GM19438 (cell line): ENCODE measurements around the gene OR5V1.
"Not testable (repeated sequence)": the region's sequence is repeated elsewhere in the genome, so short reads cannot be mapped to it uniquely, and the experiment has no call there.

Experiments
- ATAC-seq: cut with Tn5 transposase; IDR thresholded peaks from one replicate; pipeline ENCODE4 v1.9.1; 2021; ENCODE audit warnings: low read depth; ENCODE audit not compliant: unreplicated experiment

OR5V1 gene

GRCh38 chr6:29368765-29369164 is at the start of gene OR5V1:
OR5V1 (minus strand) TSS chr6:29368865; CDS start chr6:29356195, 12,670 bp downstream.
- no peak for ATAC-seq

GRCh38 chr6:29414588-29414987 is 45.9 kb upstream of the OR5V1 start, which contains the start of gene OR12D1:
OR12D1 (plus strand) TSS chr6:29414928.
- no peak for ATAC-seq

- no peak for ATAC-seq
These were observed 35.1 kb upstream of the OR5V1 start for GRCh38 chr6:29403801-29404200.

GRCh38 chr6:29399525-29399924 is 30.9 kb upstream of the OR5V1 start:
- ATAC-seq: no peak

- ATAC-seq: no peak
These were observed 26.7 kb upstream of the OR5V1 start, which contains the start of gene OR12D2 for GRCh38 chr6:29395331-29395730. OR12D2 (plus strand) TSS chr6:29395631; CDS start chr6:29396700, 1,069 bp downstream.

GRCh38 chr6:29388533-29388932 is 19.9 kb upstream of the OR5V1 start:
- no peak for ATAC-seq

GRCh38 chr6:29376003-29376402 is 7.3 kb upstream of the OR5V1 start:
- no peak for ATAC-seq

- no peak for ATAC-seq
These were observed 6.5 kb upstream of the OR5V1 start, which contains the start of gene OR12D3 for GRCh38 chr6:29375191-29375590. OR12D3 (minus strand) TSS chr6:29375291; CDS start chr6:29375287, 4 bp downstream.

- no peak for ATAC-seq
These were observed 13.1 kb downstream of the OR5V1 start for GRCh38 chr6:29355603-29356002.

GRCh38 chr6:29354980-29355379 is 13.7 kb downstream of the OR5V1 start:
- no peak for ATAC-seq

- not testable (repeated sequence) for ATAC-seq
These were observed 19.3 kb downstream of the OR5V1 start for GRCh38 chr6:29349348-29349747.

- ATAC-seq: no peak
These were observed 23.3 kb downstream of the OR5V1 start for GRCh38 chr6:29345380-29345779.

GRCh38 chr6:29336269-29336668 is 32.4 kb downstream of the OR5V1 start:
- no peak for ATAC-seq

GRCh38 chr6:29332676-29333075 is 36.0 kb downstream of the OR5V1 start:
- ATAC-seq: no peak

GRCh38 chr6:29325777-29326176 is 42.9 kb downstream of the OR5V1 start:
- no peak for ATAC-seq

- ATAC-seq: not testable (repeated sequence)
These were observed 45.3 kb downstream of the OR5V1 start for GRCh38 chr6:29323332-29323731.

GRCh38 chr6:29319931-29320330 is 48.7 kb downstream of the OR5V1 start:
- no peak for ATAC-seq
